Esophagus squamous epithelium (tissue), 4 donors: ENCODE measurements around the gene KPTN.

ENCODE experiments used
- CTCF ChIP-seq, 6 experiments: fragments of 450-650 bp in 4 of 6; fragments of 200-600 bp in 2 of 6; sonication (generic) in 2 of 6; IDR thresholded peaks; one replicate each; pipeline ENCODE4 v1.5.1; 2016 to 2019; ENCODE audit warnings: antibody characterized with exemption in 6 of 6, mild to moderate bottlenecking in 4 of 6, moderate library complexity in 4 of 6
- POLR2A ChIP-seq, 4 donors: fragments of 450-650 bp; IDR thresholded peaks; one replicate each; pipeline ENCODE4 v1.6.1; 2017; ENCODE audit warnings: antibody characterized with exemption in 4 of 4, mild to moderate bottlenecking in 4 of 4, moderate library complexity in 3 of 4

GRCh38 chr19:47490847-47491246 is 6.8 kb upstream of the KPTN start:
- TF ChIP-seq CTCF (IDR thresholded peaks at IDR 0.05), result no peak
- TF ChIP-seq POLR2A (IDR thresholded peaks at IDR 0.05), result no peak
